Measurements from ENCODE around the gene ARHGEF10L. TPM values are rescaled to one million over a fixed set of nuclear protein-coding genes. Genes with fewer than 3 reads are reported as not detected.

ARHGEF10L gene
- total RNA-seq, 1 donor from 2014 or later = 57.9 TPM

- Histone ChIP-seq H3K27me3 (ENCODE audit: low read depth) (no peaks in the 10 kb centered on the region), H3K36me3 (peaks cover 35% of the 10 kb centered on the region), H3K4me3 (no peak overlapping the region), H3K9me3 (no peaks in the 10 kb centered on the region), H3K27ac (no peak overlapping the region), H3K4me1 (peaks cover 6% of the 10 kb centered on the region)
- no peak for ATAC-seq
- DNase-seq = no peak
- intact Hi-C loops (cut with DNase I) = no loop called here
- no peak for TF ChIP-seq CTCF (IDR thresholded peaks at IDR 0.05)
Observed at GRCh38 chr1:17670587-17671313, 131.3 kb downstream of the ARHGEF10L start.

GRCh38 chr1:17671314-17671705 lies 131.8 kb downstream of the ARHGEF10L start:
- no peak overlapping the region for H3K27ac ChIP-seq
- intact Hi-C loops (cut with DNase I) = no loop called here
- no peak overlapping the region for H3K4me3 ChIP-seq
- peaks cover 30% of the 10 kb centered on the region for H3K36me3 ChIP-seq
- no peak for DNase-seq
- no peaks in the 10 kb centered on the region for H3K27me3 ChIP-seq (ENCODE audit: low read depth)
- no peaks in the 10 kb centered on the region for H3K9me3 ChIP-seq
- ATAC-seq = no peak
- TF ChIP-seq CTCF (IDR thresholded peaks at IDR 0.05) = no peak
- peaks cover 6% of the 10 kb centered on the region for H3K4me1 ChIP-seq

DNA sequence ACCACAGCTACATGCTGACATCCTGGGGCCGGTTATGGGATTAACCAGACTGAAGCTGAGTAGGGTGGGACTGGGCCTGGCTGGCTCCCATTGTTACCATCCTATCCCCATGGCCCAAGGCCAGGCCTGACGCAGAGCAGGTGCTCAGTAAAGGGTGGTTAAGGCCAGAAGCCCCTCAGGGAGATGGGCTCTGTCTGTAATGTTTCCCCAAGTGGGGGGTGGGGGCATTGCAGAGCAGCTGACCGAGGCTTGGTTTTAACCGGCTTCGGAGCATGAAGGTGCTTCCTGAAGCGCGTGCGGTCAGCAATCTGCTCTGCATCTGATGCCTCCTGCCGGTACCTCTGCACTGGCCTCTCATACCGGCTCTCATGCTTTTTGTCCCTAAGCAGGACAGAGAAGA lies 132.2 kb downstream of the ARHGEF10L start:
- Histone ChIP-seq H3K9me3 (no peaks in the 10 kb centered on the region), H3K27me3 (ENCODE audit: low read depth) (no peaks in the 10 kb centered on the region), H3K36me3 (peaks cover 29% of the 10 kb centered on the region), H3K4me1 (peaks cover 6% of the 10 kb centered on the region), H3K27ac (no peak overlapping the region), H3K4me3 (no peak overlapping the region)
- TF ChIP-seq CTCF (IDR thresholded peaks at IDR 0.05) = no peak
- ATAC-seq (no peak), DNase-seq (no peak)
- intact Hi-C loops (cut with DNase I) = no loop called here

- Histone ChIP-seq H3K9me3 (no peaks in the 10 kb centered on the region), H3K4me3 (no peak overlapping the region), H3K27me3 (ENCODE audit: low read depth) (no peaks in the 10 kb centered on the region), H3K36me3 (peaks cover 29% of the 10 kb centered on the region), H3K4me1 (peaks cover 6% of the 10 kb centered on the region), H3K27ac (no peak overlapping the region)
- no peak for TF ChIP-seq CTCF (IDR thresholded peaks at IDR 0.05)
- ATAC-seq (no peak), DNase-seq (no peak)
- intact Hi-C loops (cut with DNase I) = no loop called here
Observed at GRCh38 chr1:17672226-17672625, 132.7 kb downstream of the ARHGEF10L start.

- H3K27ac ChIP-seq = no peak overlapping the region
- H3K4me1 ChIP-seq = peaks cover 6% of the 10 kb centered on the region
- TF ChIP-seq CTCF (IDR thresholded peaks at IDR 0.05) = no peak
- DNase-seq = no peak
- H3K9me3 ChIP-seq = no peaks in the 10 kb centered on the region
- intact Hi-C loops (cut with DNase I) = no loop called here
- no peaks in the 10 kb centered on the region for H3K27me3 ChIP-seq (ENCODE audit: low read depth)
- H3K36me3 ChIP-seq = peaks cover 32% of the 10 kb centered on the region
- no peak overlapping the region for H3K4me3 ChIP-seq
- ATAC-seq = peak; percentile 9 to 44
Observed at GRCh38 chr1:17673329-17674072, 134.0 kb downstream of the ARHGEF10L start.

Measured in lower lobe of right lung (tissue), 2 donors.